ENCODE measurements around the gene EFHD2. TPM values are rescaled to one million over a fixed set of nuclear protein-coding genes. Genes with fewer than 3 reads are reported as not detected.
"Not testable (repeated sequence)": the region's sequence is repeated elsewhere in the genome, so short reads cannot be mapped to it uniquely, and the experiment has no call there.

The EFHD2 gene
- total RNA-seq, 1 donor from 2014 or later, result 29.1 TPM

- peak; percentile 85 for DNase-seq
These were observed 21.3 kb downstream of the EFHD2 start for GRCh38 chr1:15430787-15431570.

GRCh38 chr1:15431571-15431948, 21.9 kb downstream of the EFHD2 start:
- no peak for DNase-seq

GRCh38 chr1:15432324-15432723, 22.6 kb downstream of the EFHD2 start:
- peak; percentile 95 for DNase-seq

GRCh38 chr1:15433471-15433870, 23.8 kb downstream of the EFHD2 start:
- no peak for DNase-seq

GRCh38 chr1:15434739-15435138, 25.1 kb downstream of the EFHD2 start:
- DNase-seq, result not testable (repeated sequence)

GRCh38 chr1:15435239-15436077, 25.8 kb downstream of the EFHD2 start:
- no peak for DNase-seq

- no peak for DNase-seq
These were observed 27.3 kb downstream of the EFHD2 start for GRCh38 chr1:15436881-15437442.

GRCh38 chr1:15439325-15439724, 29.6 kb downstream of the EFHD2 start:
- DNase-seq, result no peak

GRCh38 chr1:15440357-15440756, 30.7 kb downstream of the EFHD2 start:
- no peak for DNase-seq

GRCh38 chr1:15441247-15441646, 31.6 kb downstream of the EFHD2 start:
- no peak for DNase-seq

- DNase-seq, result no peak
These were observed 32.4 kb downstream of the EFHD2 start for GRCh38 chr1:15442119-15442518.

GRCh38 chr1:15442759-15443158, 33.1 kb downstream of the EFHD2 start:
- DNase-seq, result no peak

GRCh38 chr1:15443281-15443680, 33.6 kb downstream of the EFHD2 start:
- DNase-seq, result no peak

GRCh38 chr1:15444468-15445389, 35.0 kb downstream of the EFHD2 start:
- no peak for DNase-seq

- DNase-seq, result no peak
These were observed 35.9 kb downstream of the EFHD2 start for GRCh38 chr1:15445390-15446122.

GRCh38 chr1:15446212-15446611, 36.5 kb downstream of the EFHD2 start:
- DNase-seq, result no peak

- DNase-seq, result no peak
These were observed 39.3 kb downstream of the EFHD2 start for GRCh38 chr1:15448877-15449462.

GRCh38 chr1:15449567-15449966, 39.9 kb downstream of the EFHD2 start:
- DNase-seq, result no peak

- no peak for DNase-seq
These were observed 41.5 kb downstream of the EFHD2 start for GRCh38 chr1:15451014-15451722.

GRCh38 chr1:15452216-15452615, 42.5 kb downstream of the EFHD2 start:
- DNase-seq, result no peak

Measured in tongue (tissue), 2 donors.